Stimulated activated CD4-positive, alpha-beta T cell treated with anti-CD3 and anti-CD28 coated beads, Interleukin-15, amount 100 ng/mL, for 24 hours (primary cell): Measurements from ENCODE around the gene BCCIP.

ENCODE experiments used
- DNase-seq: peaks from one replicate; pipeline ENCODE4 v3.0.0-alpha.2; 2020

The BCCIP gene

GRCh38 chr10:125822878-125823662 is at the start of gene BCCIP, which contains the start of gene UROS:
BCCIP (plus strand) TSS chr10:125823546; CDS start chr10:125823558, 12 bp downstream.
UROS (minus strand) TSS chr10:125823258; CDS start chr10:125816499, 6,759 bp downstream.
- DNase-seq: peak; percentile 92

- no peak for DNase-seq
These were observed 49.4 kb upstream of the BCCIP start for GRCh38 chr10:125773687-125774543.

GRCh38 chr10:125774581-125775191 is 48.7 kb upstream of the BCCIP start:
- no peak for DNase-seq

- no peak for DNase-seq
These were observed 47.7 kb upstream of the BCCIP start, which contains the start of gene MMP21 for GRCh38 chr10:125775491-125776106. MMP21 (minus strand) TSS chr10:125775821; CDS start chr10:125775821, 0 bp downstream.

GRCh38 chr10:125777806-125778205 is 45.5 kb upstream of the BCCIP start:
- no peak for DNase-seq

- DNase-seq: no peak
These were observed 44.8 kb upstream of the BCCIP start for GRCh38 chr10:125778556-125778955.

- DNase-seq: no peak
These were observed 43.7 kb upstream of the BCCIP start for GRCh38 chr10:125779403-125780327.

- DNase-seq: no peak
These were observed 42.0 kb upstream of the BCCIP start for GRCh38 chr10:125781374-125781773.

GRCh38 chr10:125782054-125782453 is 41.3 kb upstream of the BCCIP start:
- no peak for DNase-seq

- DNase-seq: no peak
These were observed 40.7 kb upstream of the BCCIP start for GRCh38 chr10:125782616-125783015.

GRCh38 chr10:125783408-125783807 is 39.9 kb upstream of the BCCIP start:
- DNase-seq: no peak

GRCh38 chr10:125783957-125784356 is 39.4 kb upstream of the BCCIP start:
- DNase-seq: no peak

- no peak for DNase-seq
These were observed 37.6 kb upstream of the BCCIP start for GRCh38 chr10:125785791-125786190.

- DNase-seq: no peak
These were observed 35.0 kb upstream of the BCCIP start for GRCh38 chr10:125788156-125789034.

GRCh38 chr10:125792342-125793300 is 30.7 kb upstream of the BCCIP start:
- no peak for DNase-seq

- DNase-seq: no peak
These were observed 28.2 kb upstream of the BCCIP start for GRCh38 chr10:125795128-125795527.

GRCh38 chr10:125795637-125796190 is 27.6 kb upstream of the BCCIP start:
- DNase-seq: no peak

- DNase-seq: no peak
These were observed 25.9 kb upstream of the BCCIP start for GRCh38 chr10:125797424-125797823.
